Measurements from ENCODE around the gene ARHGAP25.
"Not testable (repeated sequence)": the region's sequence is repeated elsewhere in the genome, so short reads cannot be mapped to it uniquely, and the experiment has no call there.

Gene ARHGAP25

DNA sequence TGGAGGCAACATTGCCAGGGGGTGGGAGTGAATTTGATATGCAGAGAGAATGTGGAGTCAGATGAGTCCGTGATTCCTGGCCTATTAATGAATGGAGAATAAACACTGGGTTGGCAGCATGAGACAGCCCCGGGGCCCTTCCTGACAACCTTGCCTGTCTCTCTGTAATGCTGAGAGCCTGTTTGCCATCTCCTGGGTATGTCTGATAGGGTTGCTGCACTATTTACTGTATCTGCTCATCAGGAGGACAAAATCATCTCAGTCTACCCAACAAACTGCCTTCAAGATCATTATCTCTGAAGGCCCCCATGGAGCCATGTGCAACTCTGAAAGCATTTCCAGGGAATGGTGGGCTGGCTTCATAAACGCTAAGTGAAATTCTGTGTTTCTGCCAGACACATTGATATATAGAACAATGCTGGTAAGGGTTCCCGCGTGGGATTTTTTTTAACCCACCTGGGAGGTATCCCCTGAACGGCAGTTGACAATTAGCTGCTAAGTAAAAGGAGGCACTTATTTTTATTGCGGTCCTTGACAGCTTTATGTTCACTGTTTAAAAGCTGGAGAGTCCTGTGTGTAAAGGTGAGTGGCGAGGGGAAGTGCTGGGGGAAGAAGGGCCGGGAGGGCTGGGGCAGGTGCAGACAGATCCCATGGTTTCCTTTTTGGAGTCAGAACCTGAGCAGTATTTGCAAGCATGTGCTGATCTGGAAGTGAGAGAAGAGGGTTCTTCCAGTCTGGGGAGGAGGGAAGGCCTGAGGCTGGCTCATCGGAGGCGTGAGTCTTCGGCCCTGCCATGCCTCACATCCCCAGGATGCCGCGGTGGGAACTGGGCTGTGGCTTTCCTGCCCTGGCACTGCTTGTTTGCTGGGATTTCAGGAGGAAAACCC is 64.8 kb downstream of the ARHGAP25 start:
- no peak for DNase-seq

- no peak for DNase-seq
Observed at GRCh38 chr2:68800027-68800401, 65.4 kb downstream of the ARHGAP25 start.

DNA sequence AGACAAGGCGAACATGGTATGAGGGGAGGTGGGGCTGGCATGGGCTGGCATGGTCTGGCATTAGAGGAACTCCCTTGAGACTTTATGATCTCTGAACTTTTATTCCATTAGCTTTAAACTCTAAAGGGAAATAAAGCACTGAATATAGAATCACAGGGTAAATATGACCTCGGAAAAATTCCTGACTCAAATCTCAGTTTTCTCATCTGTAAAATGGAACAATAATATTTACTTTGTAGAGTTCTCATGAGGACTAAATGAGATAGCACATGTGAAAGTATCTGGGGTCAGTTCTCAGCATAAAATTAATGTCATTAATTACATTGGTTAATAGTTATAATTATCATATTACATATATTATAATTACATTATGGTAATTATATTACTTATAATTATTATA is 65.9 kb downstream of the ARHGAP25 start:
- DNase-seq = no peak

DNA sequence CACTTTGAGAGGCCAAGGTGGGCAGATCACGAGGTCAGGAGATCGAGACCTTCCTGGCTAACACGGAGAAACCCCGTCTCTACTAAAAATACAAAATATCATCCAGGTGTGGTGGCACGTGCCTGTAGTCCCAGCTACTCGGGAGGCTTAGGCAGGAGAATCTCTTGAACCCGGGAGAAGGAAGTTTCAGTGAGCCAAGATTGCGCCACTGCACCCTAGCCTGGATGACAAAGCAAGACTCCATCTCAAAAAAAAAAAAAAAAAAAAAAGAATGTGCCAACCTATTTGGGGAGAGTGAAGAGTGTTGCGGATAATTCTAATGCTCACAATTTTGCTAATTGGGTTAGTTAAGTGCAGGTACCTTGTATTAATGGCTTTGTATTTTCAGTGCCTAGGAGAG is 67.5 kb downstream of the ARHGAP25 start:
- DNase-seq = not testable (repeated sequence)

GRCh38 chr2:68805025-68805424 is 70.4 kb downstream of the ARHGAP25 start:
- no peak for DNase-seq

DNA sequence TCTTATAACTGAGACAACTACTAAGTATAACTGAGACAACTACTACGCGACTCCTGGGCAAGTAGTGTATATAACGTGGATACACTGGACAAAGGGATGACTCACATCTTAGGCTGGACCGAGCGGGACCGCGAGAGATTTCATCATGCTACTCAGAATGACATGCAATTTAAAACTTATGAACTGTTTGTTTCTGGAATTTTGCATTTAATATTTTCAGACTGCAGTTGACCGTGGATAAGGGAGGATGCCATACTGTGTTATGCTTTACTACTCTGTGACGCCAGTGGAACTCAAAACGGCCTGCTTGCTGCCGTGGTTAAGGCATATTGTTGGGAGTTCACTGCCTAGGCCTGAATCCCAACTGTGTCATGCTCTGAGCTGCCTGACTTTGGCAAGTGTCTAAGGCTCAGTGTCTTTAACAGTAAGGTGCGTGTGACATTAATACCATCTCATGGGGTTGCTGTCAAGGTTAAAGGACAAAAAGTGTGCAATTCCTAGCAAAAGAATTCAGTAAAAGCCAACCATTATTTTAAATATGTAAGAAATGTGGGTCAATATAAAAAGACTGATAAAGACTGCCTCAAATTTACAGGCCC is 72.0 kb downstream of the ARHGAP25 start:
- peak in 1 of 2 donors; percentile 32 for DNase-seq

DNA sequence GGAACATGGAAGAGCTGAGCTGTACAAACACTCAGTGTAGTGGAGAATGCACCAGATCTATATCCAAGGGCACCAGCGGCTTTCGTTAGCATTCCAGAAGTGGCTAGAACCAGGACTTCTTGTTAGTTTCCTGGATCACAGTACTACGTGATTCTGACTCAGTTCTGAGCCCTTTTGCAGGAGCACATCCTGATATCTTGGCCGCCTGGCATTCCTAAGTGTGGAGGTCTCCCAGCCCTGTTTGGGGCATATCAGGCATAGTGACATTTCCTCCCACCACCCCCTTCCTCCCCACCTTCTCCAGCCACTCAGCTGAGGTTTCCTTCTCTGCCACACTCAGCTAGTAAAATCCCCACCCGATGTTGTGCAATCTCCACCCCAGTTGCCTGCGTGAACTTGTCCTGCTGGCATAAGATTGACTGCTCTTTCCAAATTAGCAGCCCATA is 73.2 kb downstream of the ARHGAP25 start:
- peak; percentile 26 to 42 for DNase-seq

GRCh38 chr2:68809324-68810240 is 75.0 kb downstream of the ARHGAP25 start:
- DNase-seq = peak in 1 of 2 donors; percentile 23

DNA sequence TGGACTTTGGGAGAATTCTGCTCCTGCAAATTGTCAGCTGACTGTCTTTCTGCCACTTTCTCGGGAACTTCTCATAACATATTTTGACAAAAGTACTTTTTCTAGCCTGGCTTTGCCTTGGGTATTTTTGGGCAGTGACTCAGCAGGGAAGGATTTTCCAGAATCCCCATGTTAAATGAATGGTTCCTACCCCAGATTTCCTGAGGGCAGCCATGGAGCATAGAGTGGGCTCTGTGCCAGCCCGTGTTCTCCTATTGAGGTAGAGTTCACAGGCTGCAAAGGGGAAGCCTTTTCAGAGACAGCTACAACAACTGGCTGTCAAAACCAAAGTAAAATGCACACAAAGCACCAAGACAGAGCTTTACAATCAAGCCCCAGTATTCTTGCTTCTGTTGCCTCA is 76.8 kb downstream of the ARHGAP25 start:
- DNase-seq = no peak

DNA sequence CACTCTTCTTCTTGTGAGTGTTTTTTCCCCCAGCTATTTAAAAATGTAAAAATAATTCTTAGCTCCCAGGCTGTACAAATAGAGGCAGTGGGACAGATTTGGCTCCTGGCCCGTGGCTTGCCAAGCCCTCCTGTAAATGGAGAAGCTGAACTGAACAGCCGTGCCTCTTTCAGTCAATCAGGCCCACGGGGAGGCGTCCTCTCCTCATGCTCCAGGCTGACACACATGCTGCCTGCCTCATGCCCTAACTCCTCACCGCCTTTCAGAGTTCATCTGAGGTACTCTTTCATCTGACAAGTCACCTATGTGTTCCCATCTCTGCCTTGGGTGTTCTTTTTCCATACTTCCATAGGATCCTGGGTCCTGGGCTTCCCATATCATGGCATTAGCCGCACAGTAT is 77.6 kb downstream of the ARHGAP25 start:
- no peak for DNase-seq

DNA sequence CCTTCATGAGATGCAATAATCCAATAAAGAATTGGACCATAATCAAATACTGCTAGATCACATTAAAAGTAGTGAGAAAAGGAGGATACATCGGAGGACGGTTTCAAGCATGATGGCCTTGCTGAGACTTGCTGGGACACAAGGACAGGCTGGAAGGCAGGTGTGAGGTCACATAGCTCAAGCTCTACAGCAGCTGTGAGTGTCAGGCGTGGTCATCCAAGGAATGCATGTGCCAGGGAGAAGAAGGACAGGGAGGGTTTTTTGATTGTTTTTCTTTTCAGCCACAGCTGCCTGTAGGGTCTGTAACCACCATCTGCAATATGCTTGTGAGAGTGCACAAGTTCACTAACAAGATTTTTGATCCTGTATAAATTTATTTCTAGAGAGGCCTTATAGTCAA is 79.0 kb downstream of the ARHGAP25 start:
- DNase-seq = no peak

- DNase-seq = no peak
Observed at GRCh38 chr2:68817306-68817705, 82.7 kb downstream of the ARHGAP25 start.

- no peak for DNase-seq
Observed at GRCh38 chr2:68819556-68819955, 84.9 kb downstream of the ARHGAP25 start.

GRCh38 chr2:68822207-68822872 is 87.7 kb downstream of the ARHGAP25 start:
- DNase-seq = no peak

DNA sequence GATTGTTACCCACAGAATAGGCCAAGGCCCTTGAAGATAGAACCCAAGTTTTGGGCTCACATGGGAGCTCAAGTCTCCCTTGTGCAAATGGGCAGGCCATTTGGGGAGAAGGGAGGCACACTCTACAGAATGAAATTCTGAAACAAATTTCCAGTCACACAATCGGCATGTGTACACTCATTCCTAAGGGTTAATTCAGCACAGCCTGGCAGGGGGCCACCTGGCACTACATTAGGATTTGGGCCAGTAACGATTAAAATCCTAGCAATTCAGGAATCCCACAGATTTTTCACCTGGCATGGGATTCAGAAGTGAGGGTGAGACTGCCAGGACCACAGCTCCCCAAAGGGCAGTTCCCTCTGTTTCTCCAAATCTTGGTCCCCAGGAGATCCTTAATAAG is 90.2 kb downstream of the ARHGAP25 start:
- no peak for DNase-seq

DNA sequence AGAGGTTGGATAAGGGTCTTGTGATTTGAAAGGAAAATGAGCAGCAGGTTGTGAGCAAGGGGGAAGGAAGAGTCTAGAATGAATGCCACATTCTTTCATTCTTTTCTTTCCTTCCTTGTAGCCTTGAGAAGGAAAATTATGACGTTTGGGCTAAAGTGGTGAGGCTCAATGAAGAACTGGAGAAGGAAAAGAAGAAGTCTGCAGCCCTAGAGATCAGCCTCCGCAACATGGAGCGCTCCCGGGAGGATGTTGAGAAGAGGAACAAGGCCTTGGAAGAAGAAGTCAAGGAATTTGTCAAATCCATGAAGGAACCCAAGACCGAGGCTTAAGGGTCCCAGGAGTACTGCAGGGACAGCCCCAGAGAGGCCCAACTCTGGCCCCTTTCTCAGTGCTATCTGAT is 91.3 kb downstream of the ARHGAP25 start:
- no peak for DNase-seq

GRCh38 chr2:68827666-68828065 is 93.1 kb downstream of the ARHGAP25 start:
- no peak for DNase-seq

- peak; percentile 76 to 77 for DNase-seq
Observed at GRCh38 chr2:68828887-68829708, 94.5 kb downstream of the ARHGAP25 start.

- DNase-seq = no peak
Observed at GRCh38 chr2:68829749-68830148, 95.1 kb downstream of the ARHGAP25 start.

DNA sequence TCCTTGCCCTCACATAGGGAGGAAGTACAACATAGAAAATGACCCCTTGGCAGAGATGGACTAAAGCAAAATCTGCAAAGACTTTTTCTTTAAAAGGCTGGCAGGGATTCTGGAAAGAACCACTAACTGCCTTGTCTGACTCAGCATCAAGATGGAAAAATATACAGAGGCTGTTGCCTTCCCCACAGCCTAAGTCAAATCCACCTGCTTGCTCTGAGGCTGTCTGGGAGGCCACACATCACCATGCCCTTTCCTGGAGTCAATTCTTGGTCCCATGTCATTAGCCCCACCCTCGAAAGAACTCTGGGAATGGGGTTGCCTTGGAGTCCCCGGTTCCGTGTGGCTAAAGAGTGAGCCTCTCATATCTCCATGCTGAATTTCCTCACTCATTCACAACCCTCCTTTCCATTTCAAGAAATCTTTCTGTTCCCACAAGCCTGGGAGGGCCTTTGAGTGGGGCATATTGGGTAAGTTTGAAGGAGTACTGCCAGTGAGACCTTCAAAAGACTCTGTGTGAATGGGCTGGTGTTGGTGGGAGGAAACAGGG is 97.1 kb downstream of the ARHGAP25 start:
- no peak for DNase-seq

- DNase-seq = peak; percentile 58 to 81
Observed at GRCh38 chr2:68832233-68832869, 97.7 kb downstream of the ARHGAP25 start.
